AG04450 (cell line): Measurements from ENCODE around the gene CADM4. TPM values are rescaled to one million over a fixed set of nuclear protein-coding genes. Genes with fewer than 3 reads are reported as not detected.

Experiments
- CTCF ChIA-PET: fragments of 300-600, 350-600 bp; formaldehyde crosslinking; extraction: SDS; loops from one replicate; lab custom pipeline; 2022; ENCODE audit warnings: antibody characterized with exemption, inconsistent platforms; lab: Charles Lee
- POLR2A ChIA-PET: fragments of 350-600 bp; formaldehyde crosslinking; extraction: SDS; loops from one replicate; lab custom pipeline; 2021; ENCODE audit warnings: antibody characterized with exemption, inconsistent platforms; lab: Yijun Ruan, JAX
- DNase-seq: peaks from one replicate; pipeline ENCODE4 v3.0.0-alpha.2; 2011; ENCODE audit warnings: low read depth, low spot score
- H3K27ac ChIP-seq: one replicate; pipeline ENCODE4 v1.5.1; 2012; ENCODE audit warnings: low read depth, low read length, control low read depth
- H3K27me3 ChIP-seq: one replicate; pipeline ENCODE4 v1.6.0; 2012; ENCODE audit warnings: low read length; ENCODE audit not compliant: control insufficient read depth, insufficient read depth
- H3K4me3 ChIP-seq: 2 replicates; pipeline ENCODE4 v1.5.1; 2011; ENCODE audit warnings: mild to moderate bottlenecking, low read depth, low read length, control low read depth
- H3K9me3 ChIP-seq: 2 replicates; pipeline ENCODE4 v1.5.1; 2012; ENCODE audit warnings: low read length; ENCODE audit not compliant: control insufficient read depth, insufficient read depth
- CTCF ChIP-seq: IDR thresholded peaks from 2 replicates; pipeline ENCODE4 v1.5.1; 2011; ENCODE audit warnings: low read depth, low read length, control low read depth, inconsistent platforms
- polyA plus RNA-seq: library from polyadenylated mRNA; depleted of rRNA; stranded (reverse); fragments of >200 nt; gene quantifications from 2 replicates; pipeline ENCODE4 v1.2.3, GENCODE V29; 2011

The CADM4 gene
- polyA plus RNA-seq, 1 experiment: 3.7 TPM

GRCh38 chr19:43672061-43672679 lies 32.5 kb upstream of the CADM4 start:
- Histone ChIP-seq H3K9me3 (no peaks in the 10 kb centered on the region; the same call in 1 of the 2 replicates), H3K27me3 (no peaks in the 10 kb centered on the region), H3K27ac (no peak overlapping the region), H3K4me3 (no peak overlapping the region)
- POLR2A ChIA-PET: interaction anchor here (0.7 kb wide), 1 partner anchor 64 kb away, joined by 4 read pairs; no protein-coding TSS in a partner anchor
- CTCF ChIA-PET: no interaction called here
- no peak for DNase-seq
- no peak for TF ChIP-seq CTCF

GRCh38 chr19:43668406-43669109 lies 28.9 kb upstream of the CADM4 start:
- CTCF ChIA-PET: interaction anchor here (0.6 to 1.6 kb wide), 27 partner anchors 9 to 237 kb away, joined by 3 to 10 read pairs (median 4); partner anchors contain the start of genes IRGQ, SMG9 and ZNF576
- Histone ChIP-seq H3K4me3 (peak overlapping the region; percentile 94), H3K27me3 (no peaks in the 10 kb centered on the region), H3K9me3 (no peaks in the 10 kb centered on the region; the same call in 1 of the 2 replicates), H3K27ac (peak overlapping the region; percentile 98)
- peak; percentile 100 for DNase-seq
- POLR2A ChIA-PET: interaction anchor here (0.6 to 3.0 kb wide), 16 partner anchors 10 to 205 kb away, joined by 3 to 17 read pairs (median 4); partner anchors contain the start of genes IRGQ, SMG9, ZNF575 and ZNF576
- TF ChIP-seq CTCF: no peak

- ChIA-PET CTCF (interaction anchor here (0.6 to 1.6 kb wide), 26 partner anchors 9 to 236 kb away, joined by 3 to 10 read pairs (median 4); partner anchors contain the start of genes IRGQ, SMG9 and ZNF576), POLR2A (interaction anchor here (0.6 to 3.0 kb wide), 14 partner anchors 11 to 135 kb away, joined by 3 to 17 read pairs (median 4); partner anchors contain the start of genes IRGQ, SMG9, ZNF575 and ZNF576)
- H3K27ac ChIP-seq: peak overlapping the region; percentile 21
- no peak for DNase-seq
- no peaks in the 10 kb centered on the region for H3K27me3 ChIP-seq
- no peak for TF ChIP-seq CTCF
- H3K9me3 ChIP-seq: no peaks in the 10 kb centered on the region; the same call in 1 of the 2 replicates
- H3K4me3 ChIP-seq: peak overlapping the region; percentile 62
These were observed 28.3 kb upstream of the CADM4 start for GRCh38 chr19:43667876-43668405.

GRCh38 chr19:43667126-43667875 lies 27.7 kb upstream of the CADM4 start:
- Histone ChIP-seq H3K9me3 (no peaks in the 10 kb centered on the region; the same call in 1 of the 2 replicates), H3K4me3 (peak overlapping the region; percentile 62), H3K27ac (peak overlapping the region; percentile 21), H3K27me3 (no peaks in the 10 kb centered on the region)
- no peak for TF ChIP-seq CTCF
- no peak for DNase-seq
- ChIA-PET POLR2A (no interaction called here), CTCF (interaction anchor here (1.1 to 1.6 kb wide), 3 partner anchors 15 to 122 kb away, joined by 3 to 10 read pairs (median 3); no protein-coding TSS in a partner anchor)
